K562 (cell line): ENCODE data around the gene MRPL33. TPM values are rescaled to one million over a fixed set of nuclear protein-coding genes. Genes with fewer than 3 reads are reported as not detected.

Source experiments
- ATAC-seq: fragments of 200-7000 bp; cut with Tn5 transposase; 3 replicates; pipeline ENCODE4 v1.9.1; 2020; ENCODE audit warnings: moderate library complexity
- BruUV-seq: library from RNA; stranded (reverse); fragments of 400-500 nt; replicated peaks from 2 replicates; lab custom pipeline; 2021; lab: Mats Ljungman, UMichigan
- CTCF ChIA-PET: fragments of 300-600 bp; formaldehyde crosslinking; extraction: SDS; loops from one replicate; lab custom pipeline; 2021; ENCODE audit warnings: low intra/inter-chr PET ratio; lab: Yijun Ruan, JAX
- POLR2A ChIA-PET: fragments of 300-600, 350-650 bp; sonication (Branson Sonifier 250); formaldehyde crosslinking; extraction: SDS; loops from one replicate; lab custom pipeline; 2021; ENCODE audit warnings: antibody characterized with exemption, inconsistent platforms; lab: Yijun Ruan, JAX
- DNase-seq, 4 experiments: peaks; one replicate each; pipeline versions ENCODE4 v3.0.0 to v3.0.0-alpha.2; 2011 to 2018; ENCODE audit warnings: low spot score in 3 of 4, mixed read lengths in 3 of 4; ENCODE audit errors: extremely low read depth in 1 of 4
- FAIRE-seq: peaks from 2 replicates; lab custom pipeline; 2011; peaks lifted over from hg19 to GRCh38; lab: Jason Lieb, UNC
- H2AFZ ChIP-seq: 2 replicates; pipeline ENCODE4 v1.6.0; 2011; ENCODE audit warnings: low read depth, low read length, control low read depth, inconsistent platforms
- H3K27ac ChIP-seq: fragments of 200-600 bp; 3 replicates; pipeline ENCODE4 v1.8.0; 2011; ENCODE audit warnings: low read depth, mild to moderate bottlenecking, control low read depth, inconsistent platforms, low read length, moderate library complexity, mixed read lengths; ENCODE audit errors: extremely low read depth
- H3K27me3 ChIP-seq, 2 experiments: fragments of 300-600 bp in 1 of 2; 2 replicates in 1 of 2; 3 replicates in 1 of 2; pipeline versions ENCODE4 v1.6.0 to v1.8.0; 2011; ENCODE audit warnings: inconsistent platforms in 2 of 2, low read length in 2 of 2, mild to moderate bottlenecking in 1 of 2, mixed read lengths in 1 of 2, moderate library complexity in 1 of 2; ENCODE audit not compliant: control insufficient read depth in 2 of 2, insufficient read depth in 2 of 2
- H3K36me3 ChIP-seq: fragments of 300-600 bp; 3 replicates; pipeline ENCODE4 v1.8.0; 2011; ENCODE audit warnings: mild to moderate bottlenecking, low read length, inconsistent platforms; ENCODE audit not compliant: control insufficient read depth, insufficient read depth
- H3K4me1 ChIP-seq, 2 experiments: fragments of 200-600 bp in 1 of 2; replicated peaks in 1 of 2; 2 replicates in 1 of 2; 3 replicates in 1 of 2; pipeline versions ENCODE4 v1.5.1 to v1.8.0; 2011; ENCODE audit warnings: inconsistent platforms in 2 of 2, low read length in 2 of 2, mild to moderate bottlenecking in 1 of 2, mixed read lengths in 1 of 2, moderate library complexity in 1 of 2; ENCODE audit not compliant: control insufficient read depth in 2 of 2, insufficient read depth in 2 of 2
- H3K4me2 ChIP-seq: 2 replicates; pipeline ENCODE4 v1.6.1; 2011; ENCODE audit warnings: low read length, control low read depth, inconsistent platforms, mixed read lengths; ENCODE audit not compliant: insufficient read depth
- H3K4me3 ChIP-seq: fragments of 200-600 bp; sonication (generic), shearing (Covaris generic); 2 replicates; pipeline ENCODE4 v1.5.1; 2016; ENCODE audit warnings: control low read depth, inconsistent platforms
- H3K79me2 ChIP-seq: fragments of 200-600 bp; 3 replicates; pipeline ENCODE4 v1.8.0; 2011; ENCODE audit warnings: low read length, inconsistent platforms; ENCODE audit not compliant: control insufficient read depth, insufficient read depth
- H3K9ac ChIP-seq, 2 experiments: 2 replicates each; pipeline versions ENCODE4 v1.6.0 to v1.6.1; 2011; ENCODE audit warnings: low read depth in 2 of 2, low read length in 2 of 2, control low read depth in 1 of 2, inconsistent platforms in 1 of 2, mild to moderate bottlenecking in 1 of 2, mixed read lengths in 1 of 2; ENCODE audit not compliant: insufficient read depth in 1 of 2
- H3K9me1 ChIP-seq: one replicate; pipeline ENCODE4 v1.6.0; 2011; ENCODE audit warnings: inconsistent platforms, mild to moderate bottlenecking, low read length, moderate library complexity; ENCODE audit not compliant: control insufficient read depth, insufficient read depth
- H3K9me3 ChIP-seq: replicated peaks from 2 replicates; pipeline ENCODE4 v1.5.1; 2011; ENCODE audit warnings: low read depth, low read length, inconsistent platforms; ENCODE audit not compliant: control insufficient read depth, insufficient read depth
- H4K20me1 ChIP-seq: replicated peaks from 2 replicates; pipeline ENCODE4 v1.6.1; 2011; ENCODE audit warnings: low read length, inconsistent platforms, mixed read lengths; ENCODE audit not compliant: control insufficient read depth, insufficient read depth
- DIDO1 ChIP-seq: fragments of 450-650 bp; IDR thresholded peaks from 2 replicates; pipeline ENCODE4 v1.6.1; 2016; ENCODE audit warnings: low read depth, missing biosample characterization, missing genetic modification characterization
- EP300 ChIP-seq: IDR thresholded peaks from 2 replicates; pipeline ENCODE4 v1.6.1; 2012; ENCODE audit warnings: low read length, improper control_type of control experiment
- GATA2 ChIP-seq: sonication (generic); formaldehyde crosslinking; IDR thresholded peaks from 2 replicates; pipeline ENCODE4 v1.4.0; 2020; ENCODE audit warnings: mild to moderate bottlenecking, missing genetic modification reagents
- KAT2B ChIP-seq: IDR thresholded peaks from one replicate; pipeline ENCODE4 v1.6.1; 2012; ENCODE audit warnings: low read depth, mild to moderate bottlenecking, control low read depth, inconsistent platforms, low read length, moderate library complexity
- KLF1 ChIP-seq: fragments of 450-650 bp; IDR thresholded peaks from 2 replicates; pipeline ENCODE4 v1.6.1; 2016; ENCODE audit warnings: missing genetic modification characterization, missing compliant biosample characterization
- LEF1 ChIP-seq: fragments of 450-650 bp; IDR thresholded peaks from 2 replicates; pipeline ENCODE4 v1.6.1; 2016; ENCODE audit warnings: mild to moderate bottlenecking
- MCM3 ChIP-seq: fragments of 450-650 bp; IDR thresholded peaks from 2 replicates; pipeline ENCODE4 v1.6.1; 2016
- NCOA4 ChIP-seq: fragments of 450-650 bp; IDR thresholded peaks from 2 replicates; pipeline ENCODE4 v1.6.1; 2018; ENCODE audit warnings: mild to moderate bottlenecking; ENCODE audit not compliant: partially characterized antibody
- NFE2L1 ChIP-seq: fragments of 450-650 bp; IDR thresholded peaks from 2 replicates; pipeline ENCODE4 v1.6.1; 2016; ENCODE audit warnings: missing genetic modification characterization, low read depth, mild to moderate bottlenecking, missing compliant biosample characterization, moderate library complexity, borderline replicate concordance
- NUFIP1 ChIP-seq: fragments of 450-650 bp; IDR thresholded peaks from 2 replicates; pipeline ENCODE4 v1.6.1; 2018; ENCODE audit not compliant: partially characterized antibody
- PCBP2 ChIP-seq: fragments of 200-400 bp; formaldehyde crosslinking; IDR thresholded peaks from 2 replicates; pipeline ENCODE4 v1.6.1; 2018; ENCODE audit warnings: low read length, low read depth, mild to moderate bottlenecking, moderate library complexity; ENCODE audit not compliant: poor library complexity, severe bottlenecking
- POLR2B ChIP-seq: fragments of 450-650 bp; IDR thresholded peaks from 2 replicates; pipeline ENCODE4 v1.6.1; 2018; ENCODE audit warnings: low read depth; ENCODE audit not compliant: partially characterized antibody
- RBM34 ChIP-seq: fragments of 200-400 bp; formaldehyde crosslinking; IDR thresholded peaks from 2 replicates; pipeline ENCODE4 v1.6.1; 2018; ENCODE audit warnings: low read length, borderline replicate concordance; ENCODE audit not compliant: insufficient read depth
- SP1 ChIP-seq: sonication (generic); formaldehyde crosslinking; IDR thresholded peaks from 2 replicates; pipeline ENCODE4 v1.8.1; 2022; ENCODE audit warnings: mild to moderate bottlenecking, missing genetic modification reagents
- SRSF9 ChIP-seq: fragments of 200-400 bp; formaldehyde crosslinking; IDR thresholded peaks from 2 replicates; pipeline ENCODE4 v1.6.1; 2017; ENCODE audit warnings: low read depth, low read length, borderline replicate concordance
- ZC3H11A ChIP-seq: IDR thresholded peaks from 2 replicates; pipeline ENCODE4 v1.6.1; 2012; ENCODE audit warnings: low read depth, low read length, improper control_type of control experiment
- ZNF766 ChIP-seq: fragments of 200-800 bp; sonication (Bioruptor generic); conservative IDR thresholded peaks from 2 replicates; pipeline ENCODE4 v1.6.1; 2016; ENCODE audit warnings: missing genetic modification characterization, missing compliant biosample characterization
- ZSCAN32 ChIP-seq: fragments of 450-650 bp; formaldehyde crosslinking; IDR thresholded peaks from 2 replicates; pipeline ENCODE4 v1.4.0; 2020; ENCODE audit warnings: mild to moderate bottlenecking, moderate library complexity
- WGBS: fragments of 100-300 bp; shearing (Covaris generic); methylation state at CpG from one replicate; pipeline ENCODE4 v1.1.6; 2016; ENCODE audit warnings: low coverage, mixed read lengths; ENCODE audit not compliant: insufficient coverage; ENCODE audit errors: missing lambda C conversion rate; 5-methylcytosine and 5-hydroxymethylcytosine counted together
- in situ Hi-C: fragments of 300-500 bp; cut with MboI; formaldehyde crosslinking; loops from 4 replicates; pipeline ENCODE4 v1.15.0; 2018; ENCODE audit warnings: inconsistent platforms, mixed read lengths
- intact Hi-C: fragments of 100-400 bp; cut with micrococcal nuclease; formaldehyde crosslinking; loops from 2 replicates; pipeline ENCODE4 v1.14.2; 2022
- polyA plus RNA-seq, 8 experiments: library from polyadenylated mRNA; depleted of rRNA in 4 of 8; stranded (reverse) in 5 of 8; unstranded in 3 of 8; fragments of >200 nt; fragmentation: Nextera tagmentation in 2 of 8; fragmentation: Illumina TruSeq in 1 of 8; extraction: Ambion mirVana in 2 of 8; extraction: Trizol in 1 of 8; gene quantifications; 2 replicates each; pipeline versions ENCODE4 v1.2.1 to v1.2.3, GENCODE V29; 2011 to 2014; ENCODE audit warnings: inconsistent platforms in 1 of 8, missing spikeins in 1 of 8
- total RNA-seq, 7 experiments: library from RNA; depleted of rRNA in 6 of 7; stranded (reverse); fragments of >200 nt in 6 of 7; fragmentation: Illumina TruSeq in 2 of 7; extraction: Trizol in 2 of 7; gene quantifications; 2 replicates each; pipeline versions ENCODE4 v1.2.1 to v1.2.3, GENCODE V29; 2011 to 2021; ENCODE audit warnings: low replicate concordance in 1 of 7
- TF ChIP-seq, protein P1 (sequence below), 2 experiments: IDR thresholded peaks; 2 replicates each; pipeline ENCODE4 v1.6.1; 2011; ENCODE audit warnings: borderline replicate concordance in 1 of 2, control low read depth in 1 of 2, low read depth in 1 of 2, low read length in 1 of 2, mild to moderate bottlenecking in 1 of 2, mixed read lengths in 1 of 2, moderate library complexity in 1 of 2; ENCODE audit not compliant: insufficient read depth in 1 of 2, insufficient read length in 1 of 2, poor library complexity in 1 of 2, severe bottlenecking in 1 of 2; ENCODE audit errors: extremely low read depth in 1 of 2
- TF ChIP-seq, protein P2 (sequence below): fragments of 250-450 bp; sonication (Bioruptor Pico); IDR thresholded peaks from 2 replicates; pipeline ENCODE4 v1.5.0; 2020; ENCODE audit warnings: mild to moderate bottlenecking, borderline replicate concordance

MRPL33 gene
- total and polyA plus RNA-seq, 9 of the 15 experiments (the other 6 are each of a cell fraction or from before 2014, with no cell fraction given): 68.3 to 338 (median 226) TPM

DNA sequence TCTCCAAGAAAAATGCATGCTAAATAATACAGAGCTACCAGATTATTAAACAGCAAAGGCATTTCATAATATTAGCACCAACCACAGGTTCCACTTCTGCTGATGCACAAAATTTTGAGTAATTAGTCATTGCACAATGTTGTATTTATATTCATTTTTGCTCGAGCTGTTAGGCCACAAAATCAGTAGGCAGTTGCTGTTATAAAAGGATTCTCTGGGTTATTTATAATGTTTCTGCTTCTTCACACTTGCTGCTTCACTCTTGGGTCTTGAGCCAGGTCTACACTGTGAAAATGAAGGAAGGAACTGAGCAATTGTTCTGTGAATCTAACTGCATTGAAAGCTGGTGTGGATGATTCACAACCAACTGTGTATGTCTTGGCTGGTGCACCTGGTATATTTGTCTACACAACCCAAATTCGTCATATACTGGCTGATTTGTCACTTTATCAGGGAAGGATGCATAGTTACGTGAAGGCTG, 38.3 kb downstream of the MRPL33 start (continued):
- TF ChIP-seq NCOA4 (no peak), ZNF766 (no peak), SRSF9 (no peak), NFE2L1 (tag) (no peak), ZC3H11A (no peak), POLR2B (no peak), RBM34 (no peak)

DNA sequence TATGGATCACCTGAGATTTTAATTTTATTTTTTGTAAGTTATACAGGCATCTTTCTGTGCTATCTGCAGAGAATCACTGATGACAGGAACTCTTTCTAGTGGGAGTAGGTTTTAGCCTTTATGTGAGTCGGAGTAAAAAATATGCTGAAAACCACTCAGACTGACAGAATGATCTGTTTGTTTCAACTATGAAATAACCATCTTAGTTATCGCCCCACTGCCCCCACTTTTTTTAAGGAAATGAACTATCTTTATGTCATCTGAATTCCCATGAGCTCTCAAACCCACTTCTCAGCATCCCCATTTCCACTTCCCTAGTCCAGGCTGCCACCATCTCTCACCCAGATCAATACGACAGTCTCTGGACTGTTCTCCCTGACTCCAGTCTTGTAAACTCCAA, 38.9 kb downstream of the MRPL33 start:
- no peak overlapping the region for H3K4me3 ChIP-seq
- in situ Hi-C loops (no loop called here), intact Hi-C loops (no loop called here)
- DNase-seq (no peak), ATAC-seq (no peak), FAIRE-seq (no peak)
- no peak overlapping the region for H3K27ac ChIP-seq
- 3% methylated on average over 3 of the region's 3 CpGs for WGBS
- no TSS peak for BruUV-seq
- peaks cover 12 to 28% of the 10 kb centered on the region in 2 experiments for H3K27me3 ChIP-seq
- no peak overlapping the region for H2AFZ ChIP-seq
- H3K9me1 ChIP-seq: no peaks in the 10 kb centered on the region
- no peak overlapping the region for H3K9ac ChIP-seq
- no peak overlapping the region for H3K4me2 ChIP-seq
- ChIA-PET POLR2A (no interaction called here), CTCF (no interaction called here)
- no peaks in the 10 kb centered on the region for H4K20me1 ChIP-seq
- no peaks in the 10 kb centered on the region for H3K9me3 ChIP-seq
- no peaks in the 10 kb centered on the region for H3K36me3 ChIP-seq
- H3K4me1 ChIP-seq: no peaks in the 10 kb centered on the region
- no peaks in the 10 kb centered on the region for H3K79me2 ChIP-seq
- no peak for TF ChIP-seq PCBP2
- no peak for TF ChIP-seq GATA2 (CRISPR knock-in tag)
- TF ChIP-seq KLF1 (tag): no peak
- no peak for TF ChIP-seq KAT2B
- TF ChIP-seq NCOA4: no peak
- no peak for TF ChIP-seq EP300
- TF ChIP-seq NUFIP1: no peak
- no peak for TF ChIP-seq MCM3
- TF ChIP-seq SP1 (CRISPR knock-in tag): no peak
- TF ChIP-seq LEF1: no peak
- no peak for TF ChIP-seq ZSCAN32 (CRISPR knock-in tag)
- TF ChIP-seq, protein P1, sequence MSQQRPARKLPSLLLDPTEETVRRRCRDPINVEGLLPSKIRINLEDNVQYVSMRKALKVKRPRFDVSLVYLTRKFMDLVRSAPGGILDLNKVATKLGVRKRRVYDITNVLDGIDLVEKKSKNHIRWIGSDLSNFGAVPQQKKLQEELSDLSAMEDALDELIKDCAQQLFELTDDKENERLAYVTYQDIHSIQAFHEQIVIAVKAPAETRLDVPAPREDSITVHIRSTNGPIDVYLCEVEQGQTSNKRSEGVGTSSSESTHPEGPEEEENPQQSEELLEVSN (IDR thresholded peaks at IDR 0.05; ENCODE audit: borderline replicate concordance in 1 of 2, extremely low read depth in 1 of 2, insufficient read depth in 1 of 2, insufficient read length in 1 of 2, low read depth in 1 of 2, low read length in 1 of 2, poor library complexity in 1 of 2, severe bottlenecking in 1 of 2): no peak
- TF ChIP-seq, protein P2, sequence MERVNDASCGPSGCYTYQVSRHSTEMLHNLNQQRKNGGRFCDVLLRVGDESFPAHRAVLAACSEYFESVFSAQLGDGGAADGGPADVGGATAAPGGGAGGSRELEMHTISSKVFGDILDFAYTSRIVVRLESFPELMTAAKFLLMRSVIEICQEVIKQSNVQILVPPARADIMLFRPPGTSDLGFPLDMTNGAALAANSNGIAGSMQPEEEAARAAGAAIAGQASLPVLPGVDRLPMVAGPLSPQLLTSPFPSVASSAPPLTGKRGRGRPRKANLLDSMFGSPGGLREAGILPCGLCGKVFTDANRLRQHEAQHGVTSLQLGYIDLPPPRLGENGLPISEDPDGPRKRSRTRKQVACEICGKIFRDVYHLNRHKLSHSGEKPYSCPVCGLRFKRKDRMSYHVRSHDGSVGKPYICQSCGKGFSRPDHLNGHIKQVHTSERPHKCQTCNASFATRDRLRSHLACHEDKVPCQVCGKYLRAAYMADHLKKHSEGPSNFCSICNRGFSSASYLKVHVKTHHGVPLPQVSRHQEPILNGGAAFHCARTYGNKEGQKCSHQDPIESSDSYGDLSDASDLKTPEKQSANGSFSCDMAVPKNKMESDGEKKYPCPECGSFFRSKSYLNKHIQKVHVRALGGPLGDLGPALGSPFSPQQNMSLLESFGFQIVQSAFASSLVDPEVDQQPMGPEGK (CRISPR knock-in tag): no peak
- TF ChIP-seq DIDO1 (tag): no peak
